Neuronal stem cell (in vitro differentiated cells): ENCODE results near the gene SUB1.

Experiments used
- DNase-seq: peaks from one replicate; pipeline ENCODE4 v3.0.0-alpha.2; 2013; ENCODE audit warnings: low spot score
- H2AFZ ChIP-seq: one replicate; pipeline ENCODE4 v1.6.1; 2013; ENCODE audit warnings: mild to moderate bottlenecking, low read length, inconsistent platforms
- H2AK5ac ChIP-seq: 2 replicates; pipeline ENCODE4 v1.6.1; 2013; ENCODE audit warnings: low read depth, mild to moderate bottlenecking, inconsistent platforms, low read length, moderate library complexity, mixed read lengths
- H2BK120ac ChIP-seq: 2 replicates; pipeline ENCODE4 v1.6.1; 2013; ENCODE audit warnings: low read depth, mild to moderate bottlenecking, inconsistent platforms, low read length, moderate library complexity, mixed read lengths
- H2BK12ac ChIP-seq: one replicate; pipeline ENCODE4 v1.6.1; 2013; ENCODE audit warnings: low read length, inconsistent platforms
- H2BK15ac ChIP-seq: 2 replicates; pipeline ENCODE4 v1.6.1; 2013; ENCODE audit warnings: mild to moderate bottlenecking, low read length, inconsistent platforms, mixed read lengths
- H2BK5ac ChIP-seq: one replicate; pipeline ENCODE4 v1.6.1; 2013; ENCODE audit warnings: inconsistent platforms, mild to moderate bottlenecking, low read length, moderate library complexity
- H3K14ac ChIP-seq: one replicate; pipeline ENCODE4 v1.6.1; 2013; ENCODE audit warnings: low read length, inconsistent platforms
- H3K18ac ChIP-seq: 2 replicates; pipeline ENCODE4 v1.6.1; 2013; ENCODE audit warnings: low read length, inconsistent platforms
- H3K23ac ChIP-seq: 2 replicates; pipeline ENCODE4 v1.6.1; 2013; ENCODE audit warnings: low read depth, mild to moderate bottlenecking, mixed read lengths, low read length, inconsistent platforms; ENCODE audit not compliant: poor library complexity
- H3K27ac ChIP-seq: replicated peaks from 3 replicates; pipeline ENCODE4 v1.5.1; 2013; ENCODE audit warnings: low read length, inconsistent platforms
- H3K27me3 ChIP-seq, 3 experiments: 2 replicates each; pipeline ENCODE4 v1.6.1; 2013; ENCODE audit warnings: low read length in 3 of 3, mild to moderate bottlenecking in 2 of 3, inconsistent platforms in 1 of 3, low read depth in 1 of 3, mixed read lengths in 1 of 3, moderate library complexity in 1 of 3; ENCODE audit not compliant: control insufficient read depth in 3 of 3, insufficient read depth in 3 of 3
- H3K36me3 ChIP-seq, 2 donors: replicated peaks in 1 of 2; 2 replicates each; pipeline ENCODE4 v1.6.1; 2013; ENCODE audit warnings: low read length in 2 of 2; ENCODE audit not compliant: control insufficient read depth in 2 of 2, insufficient read depth in 2 of 2
- H3K4ac ChIP-seq: 2 replicates; pipeline ENCODE4 v1.6.1; 2013; ENCODE audit warnings: inconsistent platforms, mild to moderate bottlenecking, low read length, moderate library complexity
- H3K4me1 ChIP-seq, 2 donors: 1 replicate in 1 of 2; 2 replicates in 1 of 2; pipeline ENCODE4 v1.6.1; 2013; ENCODE audit warnings: low read length in 2 of 2, low read depth in 1 of 2; ENCODE audit not compliant: control insufficient read depth in 2 of 2, insufficient read depth in 1 of 2
- H3K4me2 ChIP-seq: one replicate; pipeline ENCODE4 v1.6.1; 2013; ENCODE audit warnings: mild to moderate bottlenecking, low read length, inconsistent platforms; ENCODE audit not compliant: insufficient read depth, poor library complexity, severe bottlenecking
- H3K4me3 ChIP-seq, 2 donors: 2 replicates each; pipeline ENCODE4 v1.5.1; 2013; ENCODE audit warnings: low read length in 2 of 2, mild to moderate bottlenecking in 2 of 2, inconsistent platforms in 1 of 2, moderate library complexity in 1 of 2
- H3K79me1 ChIP-seq: one replicate; pipeline ENCODE4 v1.6.1; 2013; ENCODE audit warnings: low read depth, mild to moderate bottlenecking, inconsistent platforms, low read length, moderate library complexity
- H3K9ac ChIP-seq: one replicate; pipeline ENCODE4 v1.6.1; 2013; ENCODE audit warnings: mild to moderate bottlenecking, low read depth, low read length, inconsistent platforms; ENCODE audit not compliant: poor library complexity
- H3K9me3 ChIP-seq, 2 donors: replicated peaks in 1 of 2; 2 replicates each; pipeline versions ENCODE3 to v1.6.1; 2013; ENCODE audit warnings: low read length in 2 of 2, mild to moderate bottlenecking in 2 of 2, inconsistent platforms in 1 of 2, low read depth in 1 of 2, mixed read lengths in 1 of 2, moderate library complexity in 1 of 2; ENCODE audit not compliant: control insufficient read depth in 2 of 2, insufficient read depth in 1 of 2
- H4K8ac ChIP-seq: one replicate; pipeline ENCODE4 v1.6.1; 2013; ENCODE audit warnings: low read depth, mild to moderate bottlenecking, inconsistent platforms, low read length, moderate library complexity
- H4K91ac ChIP-seq: one replicate; pipeline ENCODE4 v1.6.1; 2013; ENCODE audit warnings: low read length, low read depth, mild to moderate bottlenecking, inconsistent platforms; ENCODE audit not compliant: poor library complexity
- WGBS, 2 donors: extraction: QIAGEN DNeasy Blood & Tissue Kit; methylation state at CpG; one replicate each; pipeline ENCODE4 v1.1.7; 2013; ENCODE audit warnings: missing lambda C conversion rate in 2 of 2, mixed read lengths in 1 of 2; ENCODE audit not compliant: insufficient read length in 2 of 2, insufficient replicate concordance in 1 of 2; ENCODE audit errors: extremely low coverage in 2 of 2; 5-methylcytosine and 5-hydroxymethylcytosine counted together

SUB1 gene

DNA sequence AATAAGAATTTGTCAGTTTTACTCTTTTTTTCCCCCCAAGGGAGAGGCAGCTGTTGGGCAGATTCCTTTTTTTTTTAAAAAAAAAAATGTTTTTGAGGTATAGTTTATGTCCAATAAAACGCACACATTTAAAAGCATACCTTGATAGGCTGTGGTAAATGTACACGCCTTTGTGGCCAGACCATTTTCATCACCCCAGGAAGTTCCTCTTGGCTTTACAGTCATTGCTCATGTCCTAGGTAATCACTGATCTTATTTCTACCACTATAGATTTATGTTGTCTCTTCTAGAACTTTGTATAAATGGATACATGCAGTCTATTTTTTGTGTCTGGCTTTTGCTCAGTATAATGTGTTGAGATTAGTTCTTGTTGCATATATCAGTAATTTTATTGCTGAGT, 9.8 kb downstream of the SUB1 start:
- no CpG with 5 or more reads among the region's 2 CpGs for WGBS, 2 donors
- Histone ChIP-seq H3K27me3 (no peaks in the 10 kb centered on the region), H2AK5ac (no peak overlapping the region), H4K8ac (no peak overlapping the region), H3K36me3 (peaks cover 28 to 99% of the 10 kb centered on the region in 2 donors), H3K4ac (no peak overlapping the region), H3K23ac (no peak overlapping the region), H3K9ac (no peak overlapping the region), H3K18ac (no peak overlapping the region), H2AFZ (no peak overlapping the region), H3K79me1 (no peaks in the 10 kb centered on the region), H3K4me1 (no peaks in the 10 kb centered on the region), H2BK5ac (no peak overlapping the region), H2BK12ac (no peak overlapping the region), H3K9me3 (no peaks in the 10 kb centered on the region), H3K4me3 (no peak overlapping the region), H2BK15ac (no peak overlapping the region), H3K27ac (no peak overlapping the region), H3K14ac (no peak overlapping the region), H4K91ac (no peak overlapping the region), H3K4me2 (no peak overlapping the region), H2BK120ac (no peak overlapping the region)
- DNase-seq: no peak

DNA sequence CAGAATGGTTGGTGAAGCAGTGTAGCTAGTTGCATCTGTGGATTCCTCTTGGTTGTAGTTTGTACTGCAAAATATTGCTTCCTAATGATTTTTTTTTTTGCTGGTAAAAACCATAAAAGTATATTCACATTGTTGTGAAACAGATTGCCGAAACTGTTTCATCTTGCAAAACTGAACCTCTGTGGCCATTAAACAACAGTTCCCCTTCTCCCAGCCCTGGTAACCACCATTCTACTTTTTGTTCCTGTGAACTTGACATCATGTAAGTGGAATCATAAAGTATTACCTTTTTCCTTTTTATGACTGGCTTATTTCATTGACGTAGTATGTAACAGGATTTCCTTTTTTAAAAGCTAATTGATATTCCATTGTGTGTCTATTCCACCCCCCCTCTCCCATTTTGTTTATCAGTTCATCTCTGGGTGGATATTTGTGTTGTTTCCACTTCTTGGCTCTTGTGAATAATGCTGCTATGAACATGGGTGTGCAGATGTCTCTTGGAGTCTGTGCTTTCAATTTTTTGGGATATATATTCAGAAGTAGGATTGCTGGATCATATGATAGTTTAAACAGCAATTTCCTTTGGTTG, 11.8 kb downstream of the SUB1 start:
- Histone ChIP-seq H3K9ac (no peak overlapping the region), H3K23ac (no peak overlapping the region), H3K36me3 (peaks cover 23 to 98% of the 10 kb centered on the region in 2 donors), H3K27ac (no peak overlapping the region), H2BK120ac (no peak overlapping the region), H2AFZ (no peak overlapping the region), H4K8ac (no peak overlapping the region), H3K18ac (no peak overlapping the region), H2AK5ac (no peak overlapping the region), H3K4me2 (no peak overlapping the region), H3K4me3 (no peak overlapping the region), H3K14ac (no peak overlapping the region), H3K9me3 (no peaks in the 10 kb centered on the region), H2BK12ac (no peak overlapping the region), H3K4ac (no peak overlapping the region), H3K4me1 (no peaks in the 10 kb centered on the region), H4K91ac (no peak overlapping the region), H2BK5ac (no peak overlapping the region), H3K79me1 (no peaks in the 10 kb centered on the region), H3K27me3 (no peaks in the 10 kb centered on the region), H2BK15ac (no peak overlapping the region)
- no peak for DNase-seq
- no CpG with 5 or more reads among the region's 2 CpGs for WGBS, 2 donors

DNA sequence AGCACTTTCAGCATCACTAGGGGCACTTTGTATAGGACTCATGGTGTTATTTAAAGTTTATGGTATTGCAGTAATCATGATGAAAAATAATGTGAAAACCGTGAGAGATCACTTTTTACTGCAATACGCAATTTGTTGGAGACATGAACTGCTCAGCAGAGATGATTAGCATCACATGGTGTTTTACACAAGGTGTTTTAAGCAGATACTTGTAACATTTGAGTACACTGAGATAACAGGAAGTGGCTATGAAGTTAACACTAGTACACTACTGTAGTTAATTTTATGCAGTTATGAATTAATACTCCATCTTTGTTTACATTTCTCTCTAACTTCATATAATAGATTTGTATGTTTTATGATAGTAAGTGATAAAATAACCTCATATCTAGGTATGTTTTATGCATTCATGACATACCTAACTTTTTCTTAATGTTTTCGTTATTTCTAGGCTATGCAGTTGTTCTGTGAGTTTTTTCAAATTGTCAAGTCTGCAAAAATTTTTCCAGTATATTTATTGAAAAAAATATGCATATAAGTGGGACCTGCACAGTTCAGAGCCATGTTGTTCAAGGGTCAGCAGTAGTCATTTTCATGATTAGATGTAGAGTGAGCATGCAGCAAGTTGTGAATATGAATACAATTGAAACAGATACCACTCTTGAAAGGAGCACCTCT, 13.0 kb downstream of the SUB1 start:
- no peak overlapping the region for H2BK5ac ChIP-seq
- no peak overlapping the region for H3K23ac ChIP-seq
- no peak overlapping the region for H3K4me2 ChIP-seq
- no peak overlapping the region for H2BK12ac ChIP-seq
- H4K8ac ChIP-seq: no peak overlapping the region
- H4K91ac ChIP-seq: no peak overlapping the region
- no peaks in the 10 kb centered on the region for H3K27me3 ChIP-seq
- peaks cover 19 to 98% of the 10 kb centered on the region in 2 donors for H3K36me3 ChIP-seq
- H3K4ac ChIP-seq: no peak overlapping the region
- no peak overlapping the region for H3K4me3 ChIP-seq
- H3K9me3 ChIP-seq: no peaks in the 10 kb centered on the region
- no peak overlapping the region for H2BK15ac ChIP-seq
- no peak overlapping the region for H3K14ac ChIP-seq
- no peaks in the 10 kb centered on the region for H3K79me1 ChIP-seq
- no peak overlapping the region for H3K18ac ChIP-seq
- H3K9ac ChIP-seq: no peak overlapping the region
- H2BK120ac ChIP-seq: no peak overlapping the region
- no peak overlapping the region for H2AK5ac ChIP-seq
- H3K4me1 ChIP-seq: no peaks in the 10 kb centered on the region
- WGBS, 2 donors: no CpG with 5 or more reads among the region's 3 CpGs
- DNase-seq: no peak
- no peak overlapping the region for H2AFZ ChIP-seq
- no peak overlapping the region for H3K27ac ChIP-seq

DNA sequence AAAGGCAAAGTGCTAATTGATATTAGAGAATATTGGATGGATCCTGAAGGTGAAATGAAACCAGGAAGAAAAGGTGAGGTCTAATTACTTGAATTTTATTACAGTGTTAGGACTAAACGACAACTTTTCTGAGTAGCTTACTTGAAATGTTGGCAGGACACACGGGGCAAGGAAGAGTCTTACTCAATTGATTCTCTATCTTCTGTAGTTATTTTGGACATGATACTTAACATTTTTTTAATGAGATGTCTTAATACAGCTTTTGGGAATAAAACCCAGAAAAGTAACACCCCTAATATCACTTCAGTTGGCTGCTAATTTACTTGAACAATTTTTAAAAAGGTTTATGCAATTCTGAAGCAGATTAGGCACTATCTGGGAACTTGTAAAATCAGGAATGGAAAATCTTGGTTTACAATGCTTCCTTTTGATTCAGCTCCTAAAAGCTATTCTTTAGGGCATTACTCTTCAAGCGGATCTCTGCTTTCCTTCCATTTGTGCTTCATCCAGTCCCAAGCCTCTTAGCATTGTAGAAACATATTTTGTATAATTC, 13.7 kb downstream of the SUB1 start:
- no peaks in the 10 kb centered on the region for H3K79me1 ChIP-seq
- H4K8ac ChIP-seq: no peak overlapping the region
- no CpG with 5 or more reads among the region's 3 CpGs for WGBS, 2 donors
- H3K4ac ChIP-seq: no peak overlapping the region
- no peak overlapping the region for H3K14ac ChIP-seq
- H3K4me1 ChIP-seq: no peaks in the 10 kb centered on the region
- H2AFZ ChIP-seq: no peak overlapping the region
- no peak overlapping the region for H2BK120ac ChIP-seq
- H2AK5ac ChIP-seq: no peak overlapping the region
- no peak overlapping the region for H3K23ac ChIP-seq
- peaks cover 19 to 98% of the 10 kb centered on the region in 2 donors for H3K36me3 ChIP-seq
- H3K27me3 ChIP-seq: no peaks in the 10 kb centered on the region
- DNase-seq: no peak
- H3K9ac ChIP-seq: no peak overlapping the region
- no peak overlapping the region for H3K27ac ChIP-seq
- no peak overlapping the region for H2BK15ac ChIP-seq
- H2BK5ac ChIP-seq: no peak overlapping the region
- H3K18ac ChIP-seq: no peak overlapping the region
- no peak overlapping the region for H3K4me3 ChIP-seq
- H4K91ac ChIP-seq: no peak overlapping the region
- no peak overlapping the region for H2BK12ac ChIP-seq
- no peak overlapping the region for H3K4me2 ChIP-seq
- H3K9me3 ChIP-seq: no peaks in the 10 kb centered on the region
